HCT116 (cell line): ENCODE results near the gene MANSC1. TPM values are rescaled to one million over a fixed set of nuclear protein-coding genes. Genes with fewer than 3 reads are reported as not detected.

Experiments
- ATAC-seq: fragments of 200-7000 bp; cut with Tn5 transposase; 2 replicates; pipeline ENCODE4 v1.9.1; 2020; ENCODE audit warnings: mild to moderate bottlenecking, moderate library complexity
- BruUV-seq: library from RNA; stranded (reverse); fragments of 400-500 nt; replicated peaks from 2 replicates; lab custom pipeline; 2021; lab: Mats Ljungman, UMichigan
- CTCF ChIA-PET: fragments of 300-600 bp; sonication (Branson Sonifier 250); formaldehyde crosslinking; loops from one replicate; lab custom pipeline; 2021; ENCODE audit warnings: antibody characterized with exemption; lab: Charles Lee
- POLR2A ChIA-PET: fragments of 300-600, 350-600 bp; sonication (Branson Sonifier 250); formaldehyde crosslinking; loops from one replicate; lab custom pipeline; 2021; ENCODE audit warnings: antibody characterized with exemption; lab: Charles Lee
- RAD21 ChIA-PET, 2 experiments: fragments of 300-600 bp; sonication (Branson Sonifier 250); formaldehyde crosslinking; loops; one replicate each; lab custom pipeline; 2023; ENCODE audit warnings: low total read pairs in 2 of 2; ENCODE audit not compliant: uncharacterized antibody in 2 of 2, unreplicated experiment in 2 of 2, low non-redundant PET in 1 of 2; lab: Charles Lee
- DNase-seq: peaks from one replicate; pipeline ENCODE4 v3.0.0-alpha.2; 2010; ENCODE audit warnings: low read depth, low spot score
- H2AFZ ChIP-seq: fragments of 200-600 bp; shearing (Covaris generic), sonication (generic); 2 replicates; pipeline ENCODE4 v1.6.1; 2017; ENCODE audit warnings: low read depth, mixed run types, mixed read lengths, antibody characterized with exemption, low read length; ENCODE audit not compliant: poor library complexity, severe bottlenecking
- H3K27ac ChIP-seq: 2 replicates; pipeline ENCODE4 v1.5.1; 2012; ENCODE audit warnings: low read depth, low read length
- H3K27me3 ChIP-seq: fragments of 200-600 bp; sonication (generic); 2 replicates; pipeline ENCODE4 v1.6.1; 2016; ENCODE audit warnings: mixed run types, low read length, mixed read lengths; ENCODE audit not compliant: insufficient read depth
- H3K36me3 ChIP-seq, 2 experiments: fragments of 200-500 bp in 1 of 2; fragments of 200-600 bp in 1 of 2; sonication (Bioruptor generic) in 1 of 2; sonication (generic) in 1 of 2; 2 replicates each; pipeline versions ENCODE4 v1.5.1 to v1.6.1; 2014 to 2016; ENCODE audit warnings: low read length in 2 of 2, inconsistent platforms in 1 of 2, mixed read lengths in 1 of 2, mixed run types in 1 of 2; ENCODE audit not compliant: insufficient read depth in 2 of 2, control insufficient read depth in 1 of 2
- H3K4me1 ChIP-seq, 2 experiments: fragments of 200-600 bp in 1 of 2; sonication (generic) in 1 of 2; 2 replicates each; pipeline versions ENCODE4 v1.5.1 to v1.6.1; 2012 to 2017; ENCODE audit warnings: low read length in 2 of 2, inconsistent platforms in 1 of 2, mild to moderate bottlenecking in 1 of 2, mixed read lengths in 1 of 2, mixed run types in 1 of 2, moderate library complexity in 1 of 2; ENCODE audit not compliant: insufficient read depth in 2 of 2, control insufficient read depth in 1 of 2
- H3K4me2 ChIP-seq: fragments of 200-600 bp; sonication (generic); 2 replicates; pipeline ENCODE4 v1.6.1; 2017; ENCODE audit warnings: mixed run types, low read length, mixed read lengths
- H3K4me3 ChIP-seq, 2 experiments: fragments of 200-600 bp in 1 of 2; sonication (generic) in 1 of 2; replicated peaks in 1 of 2; 2 replicates each; pipeline ENCODE4 v1.5.1; 2011 to 2016; ENCODE audit warnings: low read length in 2 of 2, control low read depth in 1 of 2, low read depth in 1 of 2, mild to moderate bottlenecking in 1 of 2, mixed read lengths in 1 of 2, mixed run types in 1 of 2
- H3K79me2 ChIP-seq: fragments of 200-600 bp; sonication (generic); 2 replicates; pipeline ENCODE4 v1.6.1; 2017; ENCODE audit warnings: mild to moderate bottlenecking, mixed run types, low read length, moderate library complexity, mixed read lengths; ENCODE audit not compliant: insufficient read depth
- H3K9ac ChIP-seq: fragments of 200-600 bp; sonication (generic); 2 replicates; pipeline ENCODE4 v1.6.1; 2016; ENCODE audit warnings: low read length, mixed read lengths
- H3K9me2 ChIP-seq: fragments of 200-600 bp; sonication (generic), shearing (Covaris generic); 2 replicates; pipeline ENCODE4 v1.6.1; 2017; ENCODE audit warnings: mixed run types, mild to moderate bottlenecking, moderate library complexity; ENCODE audit not compliant: insufficient read depth
- H3K9me3 ChIP-seq, 2 experiments: fragments of 200-500 bp in 1 of 2; fragments of 200-600 bp in 1 of 2; sonication (Bioruptor generic) in 1 of 2; sonication (generic) in 1 of 2; 2 replicates each; pipeline ENCODE4 v1.6.1; 2014 to 2017; ENCODE audit warnings: low read length in 2 of 2, mixed read lengths in 2 of 2, inconsistent platforms in 1 of 2, low read depth in 1 of 2, mild to moderate bottlenecking in 1 of 2, mixed run types in 1 of 2, moderate library complexity in 1 of 2; ENCODE audit not compliant: control insufficient read depth in 1 of 2, insufficient read depth in 1 of 2
- H4K20me1 ChIP-seq: fragments of 200-600 bp; sonication (generic), shearing (Covaris generic); 2 replicates; pipeline ENCODE4 v1.6.1; 2017; ENCODE audit warnings: mixed run types, mild to moderate bottlenecking, moderate library complexity; ENCODE audit not compliant: insufficient read depth
- CBX3 ChIP-seq: IDR thresholded peaks from 2 replicates; pipeline ENCODE4 v1.6.1; 2012; ENCODE audit warnings: low read depth
- EZH2 ChIP-seq: fragments of 200-600 bp; sonication (generic); IDR thresholded peaks from 2 replicates; pipeline ENCODE4 v1.6.1; 2017; ENCODE audit warnings: antibody characterized with exemption, mixed run types
- MAX ChIP-seq: IDR thresholded peaks from 2 replicates; pipeline ENCODE4 v1.6.1; 2012
- POLR2A ChIP-seq: IDR thresholded peaks from 2 replicates; pipeline ENCODE4 v1.7.0; 2011; ENCODE audit warnings: borderline replicate concordance; ENCODE audit not compliant: insufficient read depth, insufficient read length; ENCODE audit errors: extremely low read depth
- RAD21 ChIP-seq: IDR thresholded peaks from 2 replicates; pipeline ENCODE4 v1.6.1; 2012; ENCODE audit warnings: low read depth, mild to moderate bottlenecking
- SP1 ChIP-seq: IDR thresholded peaks from 2 replicates; pipeline ENCODE4 v1.6.1; 2012; ENCODE audit warnings: low read depth
- SRF ChIP-seq: IDR thresholded peaks from 2 replicates; pipeline ENCODE4 v1.6.1; 2012; ENCODE audit warnings: low read depth
- TCF7L2 ChIP-seq: IDR thresholded peaks from 2 replicates; pipeline ENCODE4 v1.7.0; 2011; ENCODE audit warnings: borderline replicate concordance, inconsistent platforms; ENCODE audit not compliant: insufficient read depth, insufficient read length; ENCODE audit errors: extremely low read depth
- YY1 ChIP-seq: IDR thresholded peaks from 2 replicates; pipeline ENCODE4 v1.6.1; 2011; ENCODE audit warnings: low read length, low read depth, moderate library complexity, mild to moderate bottlenecking; ENCODE audit not compliant: insufficient replicate concordance; ENCODE audit errors: extremely low read depth
- ZBTB33 ChIP-seq: IDR thresholded peaks from 2 replicates; pipeline ENCODE4 v1.6.1; 2011; ENCODE audit warnings: mild to moderate bottlenecking, low read length, moderate library complexity; ENCODE audit not compliant: insufficient replicate concordance; ENCODE audit errors: extremely low read depth
- ZFX ChIP-seq: fragments of 450-650 bp; IDR thresholded peaks from 2 replicates; pipeline ENCODE4 v1.6.1; 2017
- ZNF274 ChIP-seq: fragments of 200-500 bp; sonication (Bioruptor generic); IDR thresholded peaks from 2 replicates; pipeline ENCODE4 v1.6.1; 2014; ENCODE audit warnings: mild to moderate bottlenecking, low read depth, low read length, inconsistent platforms
- intact Hi-C: fragments of 100-400 bp; cut with micrococcal nuclease; formaldehyde crosslinking; loops from 2 replicates; pipeline ENCODE4 v1.10.0; 2022
- total RNA-seq: library from RNA; stranded (reverse); gene quantifications from one replicate; pipeline ENCODE4 v1.2.1, GENCODE V29; 2021; ENCODE audit not compliant: unreplicated experiment

The MANSC1 gene
- total RNA-seq, 1 experiment from 2014 or later: 0.20 TPM

- intact Hi-C loops: loop anchor here (5.0 kb wide), 1 partner anchor 749 kb away; no protein-coding TSS in a partner anchor
- CTCF ChIA-PET: interaction anchor here (2.0 kb wide), 1 partner anchor 249 kb away, joined by 8 read pairs; no protein-coding TSS in a partner anchor
- Histone ChIP-seq H3K27me3 (no peaks in the 10 kb centered on the region), H3K9ac (no peak overlapping the region), H3K36me3 (no peaks in the 10 kb centered on the region), H3K4me3 (no peak overlapping the region), H3K9me3 (no peaks in the 10 kb centered on the region), H3K4me1 (peaks cover 0 to 16% of the 10 kb centered on the region in 2 experiments; a peak in 1 of 4 replicates), H3K27ac (no peak overlapping the region), H3K9me2 (no peaks in the 10 kb centered on the region), H4K20me1 (no peaks in the 10 kb centered on the region), H3K79me2 (no peaks in the 10 kb centered on the region), H2AFZ (no peak overlapping the region), H3K4me2 (no peak overlapping the region)
- no TSS peak for BruUV-seq
- RAD21 ChIA-PET: no interaction called here
- DNase-seq: no peak
- TF ChIP-seq MAX: no peak
- TF ChIP-seq YY1: no peak
- no peak for TF ChIP-seq EZH2
- TF ChIP-seq SRF: no peak
- TF ChIP-seq ZBTB33: no peak
- no peak for TF ChIP-seq ZFX
- no peak for TF ChIP-seq RAD21
- no peak for TF ChIP-seq CBX3
- TF ChIP-seq TCF7L2: no peak
- no peak for TF ChIP-seq POLR2A
- no peak for TF ChIP-seq ZNF274
- TF ChIP-seq SP1: no peak
- POLR2A ChIA-PET: no interaction called here
- ATAC-seq: no peak
These were observed 18.7 kb downstream of the MANSC1 start for GRCh38 chr12:12331244-12331771.
